HepG2 (cell line): ENCODE data around the gene TIPRL. TPM values are rescaled to one million over a fixed set of nuclear protein-coding genes. Genes with fewer than 3 reads are reported as not detected.
A peak's percentile ranks its signal among the peaks of the same experiment; 100 is the strongest.

ENCODE experiments used
- ADNP ChIP-seq: sonication (generic); formaldehyde crosslinking; IDR thresholded peaks from 2 replicates; pipeline ENCODE4 v1.4.0; 2020; ENCODE audit warnings: missing genetic modification reagents
- AGO1 ChIP-seq: fragments of 200-400 bp; formaldehyde crosslinking; IDR thresholded peaks from 2 replicates; pipeline ENCODE4 v1.6.1; 2017; ENCODE audit warnings: mild to moderate bottlenecking, low read depth, low read length, moderate library complexity; ENCODE audit not compliant: poor library complexity, severe bottlenecking
- AHR ChIP-seq: IDR thresholded peaks from 2 replicates; pipeline ENCODE4 v1.6.1; 2018; ENCODE audit warnings: missing genetic modification reagents, missing compliant biosample characterization
- ATF2 ChIP-seq: sonication (generic); formaldehyde crosslinking; IDR thresholded peaks from 2 replicates; pipeline ENCODE4 v1.4.0; 2020; ENCODE audit warnings: missing genetic modification reagents
- CHD2 ChIP-seq: IDR thresholded peaks from 2 replicates; pipeline ENCODE4 v1.6.1; 2011; ENCODE audit warnings: low read depth, low read length, improper control_type of control experiment
- FOSL1 ChIP-seq: sonication (generic); formaldehyde crosslinking; IDR thresholded peaks from 2 replicates; pipeline ENCODE4 v1.9.0; 2021; ENCODE audit warnings: missing genetic modification reagents, borderline replicate concordance
- GZF1 ChIP-seq: sonication (generic); formaldehyde crosslinking; IDR thresholded peaks from 2 replicates; pipeline ENCODE4 v1.5.1; 2020; ENCODE audit warnings: mild to moderate bottlenecking, missing genetic modification reagents
- HDAC6 ChIP-seq: fragments of 200-600 bp; sonication (generic); IDR thresholded peaks from 2 replicates; pipeline ENCODE4 v1.7.0; 2017; ENCODE audit warnings: mild to moderate bottlenecking, antibody characterized with exemption, low read length, low read depth
- MATR3 ChIP-seq: sonication (generic); formaldehyde crosslinking; IDR thresholded peaks from 2 replicates; pipeline ENCODE4 v1.4.0; 2020; ENCODE audit warnings: missing genetic modification reagents
- MEIS1 ChIP-seq: sonication (generic); formaldehyde crosslinking; IDR thresholded peaks from 2 replicates; pipeline ENCODE4 v1.9.0; 2021; ENCODE audit warnings: mild to moderate bottlenecking, missing genetic modification reagents, moderate library complexity, borderline replicate concordance
- PHF8 ChIP-seq: sonication (generic); formaldehyde crosslinking; IDR thresholded peaks from 2 replicates; pipeline ENCODE4 v1.5.0; 2020; ENCODE audit warnings: missing genetic modification reagents
- POLR2AphosphoS5 ChIP-seq: IDR thresholded peaks from 2 replicates; pipeline ENCODE4 v1.6.1; 2012; ENCODE audit warnings: low read depth, low read length
- SAFB2 ChIP-seq: sonication (generic); formaldehyde crosslinking; IDR thresholded peaks from 2 replicates; pipeline ENCODE4 v1.5.1; 2020; ENCODE audit warnings: missing genetic modification reagents, low read depth, mild to moderate bottlenecking, borderline replicate concordance
- SALL1 ChIP-seq: sonication (generic); formaldehyde crosslinking; IDR thresholded peaks from 2 replicates; pipeline ENCODE4 v1.8.0; 2022; ENCODE audit warnings: mild to moderate bottlenecking, missing genetic modification reagents
- SSRP1 ChIP-seq: IDR thresholded peaks from 2 replicates; pipeline ENCODE4 v1.6.1; 2016; ENCODE audit warnings: control low read depth
- TEAD2 ChIP-seq: sonication (generic); formaldehyde crosslinking; IDR thresholded peaks from 2 replicates; pipeline ENCODE4 v1.9.0; 2021; ENCODE audit warnings: missing genetic modification reagents
- ZFP82 ChIP-seq: sonication (generic); formaldehyde crosslinking; IDR thresholded peaks from 2 replicates; pipeline ENCODE4 v1.5.1; 2020; ENCODE audit warnings: mild to moderate bottlenecking, missing genetic modification reagents, borderline replicate concordance
- ZNF276 ChIP-seq: sonication (generic); formaldehyde crosslinking; IDR thresholded peaks from 2 replicates; pipeline ENCODE4 v1.4.0; 2020; ENCODE audit warnings: mild to moderate bottlenecking, low read depth, missing genetic modification reagents
- ZNF446 ChIP-seq: sonication (generic); formaldehyde crosslinking; IDR thresholded peaks from 2 replicates; pipeline ENCODE4 v1.5.0; 2020; ENCODE audit warnings: mild to moderate bottlenecking, missing genetic modification reagents
- ZNF674 ChIP-seq: sonication (generic); formaldehyde crosslinking; IDR thresholded peaks from 2 replicates; pipeline ENCODE4 v1.5.0; 2020; ENCODE audit warnings: low read depth, mild to moderate bottlenecking, missing genetic modification reagents
- ZNF691 ChIP-seq: sonication (generic); formaldehyde crosslinking; IDR thresholded peaks from 2 replicates; pipeline ENCODE4 v1.4.0; 2020; ENCODE audit warnings: missing genetic modification reagents, low read depth, mild to moderate bottlenecking, borderline replicate concordance
- polyA plus RNA-seq, 8 experiments: library from polyadenylated mRNA; depleted of rRNA in 3 of 8; stranded (reverse) in 7 of 8; unstranded in 1 of 8; fragments of >200 nt; fragmentation: Illumina TruSeq in 4 of 8; extraction: Trizol in 4 of 8; gene quantifications; 2 replicates each; pipeline versions ENCODE4 v1.2.1 to v1.2.3, GENCODE V29; 2011 to 2016; ENCODE audit warnings: low read depth in 4 of 8, missing spikeins in 1 of 8, mixed read lengths in 1 of 8; ENCODE audit not compliant: insufficient read depth in 1 of 8
- total RNA-seq, 5 experiments: library from RNA; depleted of rRNA; stranded (reverse); fragments of >200 nt; fragmentation: Illumina TruSeq; extraction: Trizol; gene quantifications; 2 replicates each; pipeline ENCODE4 v1.2.3, GENCODE V29; 2016; ENCODE audit warnings: low read depth in 1 of 5
- TF ChIP-seq, protein P1 (sequence below): sonication (generic); formaldehyde crosslinking; IDR thresholded peaks from 2 replicates; pipeline ENCODE4 v1.4.0; 2020; ENCODE audit warnings: missing genetic modification reagents
- TF ChIP-seq, protein P2 (sequence below): sonication (generic); formaldehyde crosslinking; IDR thresholded peaks from 2 replicates; pipeline ENCODE4 v1.9.0; 2021; ENCODE audit warnings: missing genetic modification reagents, mild to moderate bottlenecking, borderline replicate concordance

The TIPRL gene
- total and polyA plus RNA-seq, 2 of the 13 experiments (the other 11 are each of a cell fraction or from before 2014, with no cell fraction given), result 10.1 to 22.8 TPM

- TF ChIP-seq SALL1 (CRISPR knock-in tag) (peak; percentile 52; the same call in 1 of the 2 replicates), SAFB2 (no peak), ADNP (CRISPR knock-in tag) (no peak), ZFP82 (no peak), AGO1 (no peak), AHR (CRISPR knock-in tag) (no peak), ZNF276 (CRISPR knock-in tag) (no peak), GZF1 (CRISPR knock-in tag) (no peak), MEIS1 (CRISPR knock-in tag) (no peak), FOSL1 (CRISPR knock-in tag) (no peak), TEAD2 (CRISPR knock-in tag) (no peak), POLR2AphosphoS5 (no peak), ZNF446 (CRISPR knock-in tag) (no peak), SSRP1 (no peak), MATR3 (CRISPR knock-in tag) (no peak), ATF2 (CRISPR knock-in tag) (peak; percentile 54; the same call in 1 of the 2 replicates), ZNF674 (CRISPR knock-in tag) (no peak), HDAC6 (no peak), PHF8 (CRISPR knock-in tag) (no peak), ZNF691 (CRISPR knock-in tag) (no peak), CHD2 (no peak)
- TF ChIP-seq, protein P1, sequence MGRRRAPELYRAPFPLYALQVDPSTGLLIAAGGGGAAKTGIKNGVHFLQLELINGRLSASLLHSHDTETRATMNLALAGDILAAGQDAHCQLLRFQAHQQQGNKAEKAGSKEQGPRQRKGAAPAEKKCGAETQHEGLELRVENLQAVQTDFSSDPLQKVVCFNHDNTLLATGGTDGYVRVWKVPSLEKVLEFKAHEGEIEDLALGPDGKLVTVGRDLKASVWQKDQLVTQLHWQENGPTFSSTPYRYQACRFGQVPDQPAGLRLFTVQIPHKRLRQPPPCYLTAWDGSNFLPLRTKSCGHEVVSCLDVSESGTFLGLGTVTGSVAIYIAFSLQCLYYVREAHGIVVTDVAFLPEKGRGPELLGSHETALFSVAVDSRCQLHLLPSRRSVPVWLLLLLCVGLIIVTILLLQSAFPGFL (CRISPR knock-in tag), result no peak
- TF ChIP-seq, protein P2, sequence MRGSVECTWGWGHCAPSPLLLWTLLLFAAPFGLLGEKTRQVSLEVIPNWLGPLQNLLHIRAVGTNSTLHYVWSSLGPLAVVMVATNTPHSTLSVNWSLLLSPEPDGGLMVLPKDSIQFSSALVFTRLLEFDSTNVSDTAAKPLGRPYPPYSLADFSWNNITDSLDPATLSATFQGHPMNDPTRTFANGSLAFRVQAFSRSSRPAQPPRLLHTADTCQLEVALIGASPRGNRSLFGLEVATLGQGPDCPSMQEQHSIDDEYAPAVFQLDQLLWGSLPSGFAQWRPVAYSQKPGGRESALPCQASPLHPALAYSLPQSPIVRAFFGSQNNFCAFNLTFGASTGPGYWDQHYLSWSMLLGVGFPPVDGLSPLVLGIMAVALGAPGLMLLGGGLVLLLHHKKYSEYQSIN (CRISPR knock-in tag), result no peak
Measured at GRCh38 chr1:168202941-168203654, 24.3 kb downstream of the TIPRL start (continued).
